ENCODE results near the gene BACH2. TPM values are rescaled to one million over a fixed set of nuclear protein-coding genes. Genes with fewer than 3 reads are reported as not detected.

BACH2 gene
- polyA plus RNA-seq, 1 donor (not counting 4 experiments of a cell fraction or from before 2014, with no cell fraction given) = 0.50 TPM

GRCh38 chr6:90294008-90294511, 2.6 kb downstream of the BACH2 start:
- Histone ChIP-seq H3K79me2 (ENCODE audit: control insufficient read depth, insufficient read depth, low read length) (no peaks in the 10 kb centered on the region), H3K27ac (ENCODE audit: control insufficient read depth, insufficient read depth, low read length) (no peak overlapping the region), H3K4me3 (ENCODE audit: control insufficient read depth in 2 of 3, extremely low read depth in 1 of 3, insufficient read depth in 2 of 3, low read depth in 1 of 3, low read length in 3 of 3) (no peak overlapping the region), H3K9me3 (ENCODE audit: control insufficient read depth, low read depth, low read length) (no peaks in the 10 kb centered on the region), H3K27me3 (ENCODE audit: control insufficient read depth, extremely low read depth, insufficient read depth, low read length) (no peaks in the 10 kb centered on the region), H4K20me1 (ENCODE audit: control insufficient read depth, extremely low read depth, insufficient read depth, low read length) (no peaks in the 10 kb centered on the region), H3K9me1 (ENCODE audit: control insufficient read depth, extremely low read depth, insufficient read depth, low read length) (no peaks in the 10 kb centered on the region), H3K9ac (ENCODE audit: control insufficient read depth, extremely low read depth, insufficient read depth, low read length) (no peak overlapping the region), H3K4me1 (ENCODE audit: control insufficient read depth, extremely low read depth, insufficient read depth, low read length) (peaks cover 2% of the 10 kb centered on the region), H3K36me3 (ENCODE audit: control insufficient read depth in 2 of 2, extremely low read depth in 1 of 2, insufficient read depth in 2 of 2, low read length in 2 of 2) (no peaks in the 10 kb centered on the region), H3K4me2 (ENCODE audit: control insufficient read depth, extremely low read depth, insufficient read depth, low read depth, low read length) (no peak overlapping the region), H2AFZ (ENCODE audit: control insufficient read depth, low read length) (no peak overlapping the region)
- no peak for DNase-seq (ENCODE audit: low read depth, low spot score)
- no peak for TF ChIP-seq EZH2 (IDR thresholded peaks at IDR 0.05; ENCODE audit: low read length)
- TF ChIP-seq, protein P1, sequence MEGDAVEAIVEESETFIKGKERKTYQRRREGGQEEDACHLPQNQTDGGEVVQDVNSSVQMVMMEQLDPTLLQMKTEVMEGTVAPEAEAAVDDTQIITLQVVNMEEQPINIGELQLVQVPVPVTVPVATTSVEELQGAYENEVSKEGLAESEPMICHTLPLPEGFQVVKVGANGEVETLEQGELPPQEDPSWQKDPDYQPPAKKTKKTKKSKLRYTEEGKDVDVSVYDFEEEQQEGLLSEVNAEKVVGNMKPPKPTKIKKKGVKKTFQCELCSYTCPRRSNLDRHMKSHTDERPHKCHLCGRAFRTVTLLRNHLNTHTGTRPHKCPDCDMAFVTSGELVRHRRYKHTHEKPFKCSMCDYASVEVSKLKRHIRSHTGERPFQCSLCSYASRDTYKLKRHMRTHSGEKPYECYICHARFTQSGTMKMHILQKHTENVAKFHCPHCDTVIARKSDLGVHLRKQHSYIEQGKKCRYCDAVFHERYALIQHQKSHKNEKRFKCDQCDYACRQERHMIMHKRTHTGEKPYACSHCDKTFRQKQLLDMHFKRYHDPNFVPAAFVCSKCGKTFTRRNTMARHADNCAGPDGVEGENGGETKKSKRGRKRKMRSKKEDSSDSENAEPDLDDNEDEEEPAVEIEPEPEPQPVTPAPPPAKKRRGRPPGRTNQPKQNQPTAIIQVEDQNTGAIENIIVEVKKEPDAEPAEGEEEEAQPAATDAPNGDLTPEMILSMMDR (optimal IDR thresholded peaks at IDR 0.05 in 1 of 3, IDR thresholded peaks at IDR 0.05 in 1 of 3, conservative IDR thresholded peaks at IDR 0.05 in 1 of 3; ENCODE audit: extremely low read depth in 1 of 3, insufficient read depth in 2 of 3, low read length in 3 of 3) = no peak
- no peak for FAIRE-seq
- dilution Hi-C loops (cut with MboI; ENCODE audit: extremely low pct_ligation_motif_present, low sequenced_read_pairs) = no loop called here

- Histone ChIP-seq H3K9me1 (ENCODE audit: control insufficient read depth, extremely low read depth, insufficient read depth, low read length) (no peaks in the 10 kb centered on the region), H3K27ac (ENCODE audit: control insufficient read depth, insufficient read depth, low read length) (no peak overlapping the region), H3K4me3 (ENCODE audit: control insufficient read depth in 2 of 3, extremely low read depth in 1 of 3, insufficient read depth in 2 of 3, low read depth in 1 of 3, low read length in 3 of 3) (no peak overlapping the region), H4K20me1 (ENCODE audit: control insufficient read depth, extremely low read depth, insufficient read depth, low read length) (no peaks in the 10 kb centered on the region), H3K36me3 (ENCODE audit: control insufficient read depth in 2 of 2, extremely low read depth in 1 of 2, insufficient read depth in 2 of 2, low read length in 2 of 2) (no peaks in the 10 kb centered on the region), H3K27me3 (ENCODE audit: control insufficient read depth, extremely low read depth, insufficient read depth, low read length) (no peaks in the 10 kb centered on the region), H3K79me2 (ENCODE audit: control insufficient read depth, insufficient read depth, low read length) (no peaks in the 10 kb centered on the region), H3K4me1 (ENCODE audit: control insufficient read depth, extremely low read depth, insufficient read depth, low read length) (peaks cover 2% of the 10 kb centered on the region), H3K9ac (ENCODE audit: control insufficient read depth, extremely low read depth, insufficient read depth, low read length) (no peak overlapping the region), H2AFZ (ENCODE audit: control insufficient read depth, low read length) (no peak overlapping the region), H3K4me2 (ENCODE audit: control insufficient read depth, extremely low read depth, insufficient read depth, low read depth, low read length) (no peak overlapping the region), H3K9me3 (ENCODE audit: control insufficient read depth, low read depth, low read length) (no peaks in the 10 kb centered on the region)
- dilution Hi-C loops (cut with MboI; ENCODE audit: extremely low pct_ligation_motif_present, low sequenced_read_pairs) = no loop called here
- FAIRE-seq (no peak), DNase-seq (ENCODE audit: low read depth, low spot score) (no peak)
- TF ChIP-seq, protein P1 (optimal IDR thresholded peaks at IDR 0.05 in 1 of 3, IDR thresholded peaks at IDR 0.05 in 1 of 3, conservative IDR thresholded peaks at IDR 0.05 in 1 of 3; ENCODE audit: extremely low read depth in 1 of 3, insufficient read depth in 2 of 3, low read length in 3 of 3) = no peak
- TF ChIP-seq EZH2 (IDR thresholded peaks at IDR 0.05; ENCODE audit: low read length) = no peak
Measured at GRCh38 chr6:90293319-90293953, 3.2 kb downstream of the BACH2 start.

Measured in keratinocyte (primary cell).